HepG2 (cell line): ENCODE measurements around the gene TMEM190. TPM values are rescaled to one million over a fixed set of nuclear protein-coding genes. Genes with fewer than 3 reads are reported as not detected.

Source experiments
- ATF7-NPFF ChIP-seq: sonication (generic); formaldehyde crosslinking; IDR thresholded peaks from 2 replicates; pipeline ENCODE4 v1.8.1; 2023; ENCODE audit warnings: mild to moderate bottlenecking, low read depth, missing genetic modification reagents, moderate library complexity
- FOXO1 ChIP-seq: sonication (generic); formaldehyde crosslinking; IDR thresholded peaks from 2 replicates; pipeline ENCODE4 v1.4.0; 2020; ENCODE audit warnings: missing genetic modification reagents
- IRF2 ChIP-seq: IDR thresholded peaks from 2 replicates; pipeline ENCODE4 v1.6.1; 2018; ENCODE audit warnings: missing genetic modification reagents, missing compliant biosample characterization
- KMT2A ChIP-seq: sonication (generic); formaldehyde crosslinking; IDR thresholded peaks from 2 replicates; pipeline ENCODE4 v1.4.0; 2020; ENCODE audit warnings: missing genetic modification reagents
- MXI1 ChIP-seq: IDR thresholded peaks from 3 replicates; pipeline ENCODE4 v1.6.1; 2012; ENCODE audit warnings: low read depth, low read length, inconsistent platforms, borderline replicate concordance
- PAX8 ChIP-seq: sonication (generic); formaldehyde crosslinking; IDR thresholded peaks from 2 replicates; pipeline ENCODE4 v1.8.0; 2022; ENCODE audit warnings: mild to moderate bottlenecking, missing genetic modification reagents, borderline replicate concordance
- POLR2G ChIP-seq: fragments of 200-400 bp; formaldehyde crosslinking; IDR thresholded peaks from 2 replicates; pipeline ENCODE4 v1.6.1; 2018; ENCODE audit warnings: mild to moderate bottlenecking, low read depth, low read length, moderate library complexity
- RAD21 ChIP-seq: fragments of 450-650 bp; formaldehyde crosslinking; IDR thresholded peaks from 2 replicates; pipeline ENCODE4 v1.5.0; 2020; ENCODE audit warnings: mild to moderate bottlenecking
- RBFOX2 ChIP-seq: fragments of 200-400 bp; formaldehyde crosslinking; IDR thresholded peaks from 2 replicates; pipeline ENCODE4 v1.6.1; 2017; ENCODE audit warnings: low read depth, mild to moderate bottlenecking, low read length
- STAG1 ChIP-seq: sonication (generic); formaldehyde crosslinking; IDR thresholded peaks from 2 replicates; pipeline ENCODE4 v1.4.0; 2020; ENCODE audit warnings: missing genetic modification reagents
- TAF1 ChIP-seq: sonication (generic); formaldehyde crosslinking; IDR thresholded peaks from 2 replicates; pipeline ENCODE4 v1.4.0; 2020; ENCODE audit warnings: missing genetic modification reagents
- U2AF1 ChIP-seq: fragments of 200-400 bp; formaldehyde crosslinking; optimal IDR thresholded peaks from 2 replicates; pipeline ENCODE3; 2017; ENCODE audit warnings: mild to moderate bottlenecking, low read depth, low read length
- ZFP1 ChIP-seq: IDR thresholded peaks from 2 replicates; pipeline ENCODE4 v1.6.1; 2016
- ZFX ChIP-seq: sonication (generic); formaldehyde crosslinking; IDR thresholded peaks from 2 replicates; pipeline ENCODE4 v1.4.0; 2020; ENCODE audit warnings: mild to moderate bottlenecking, low read depth, missing genetic modification reagents, moderate library complexity
- ZNF724P ChIP-seq: sonication (generic); formaldehyde crosslinking; IDR thresholded peaks from 2 replicates; pipeline ENCODE4 v1.8.0; 2022; ENCODE audit warnings: missing genetic modification reagents, borderline replicate concordance
- ZNF773 ChIP-seq: sonication (generic); formaldehyde crosslinking; IDR thresholded peaks from 2 replicates; pipeline ENCODE4 v1.4.0; 2020; ENCODE audit warnings: missing genetic modification reagents, borderline replicate concordance
- ZNF776 ChIP-seq: sonication (generic); formaldehyde crosslinking; IDR thresholded peaks from 2 replicates; pipeline ENCODE4 v1.4.0; 2020; ENCODE audit warnings: mild to moderate bottlenecking, missing genetic modification reagents
- ZNF788 ChIP-seq: sonication (generic); formaldehyde crosslinking; IDR thresholded peaks from 2 replicates; pipeline ENCODE4 v1.5.0; 2020; ENCODE audit warnings: mild to moderate bottlenecking, missing genetic modification reagents, borderline replicate concordance
- ZNF792 ChIP-seq: IDR thresholded peaks from 2 replicates; pipeline ENCODE4 v1.6.1; 2016
- ZSCAN29 ChIP-seq: sonication (generic); formaldehyde crosslinking; conservative IDR thresholded peaks from 2 replicates; pipeline ENCODE4 v1.4.0; 2020; ENCODE audit warnings: mild to moderate bottlenecking, missing genetic modification reagents
- polyA plus RNA-seq, 8 experiments: library from polyadenylated mRNA; depleted of rRNA in 3 of 8; stranded (reverse) in 7 of 8; unstranded in 1 of 8; fragments of >200 nt; fragmentation: Illumina TruSeq in 4 of 8; extraction: Trizol in 4 of 8; gene quantifications; 2 replicates each; pipeline versions ENCODE4 v1.2.1 to v1.2.3, GENCODE V29; 2011 to 2016; ENCODE audit warnings: low read depth in 4 of 8, missing spikeins in 1 of 8, mixed read lengths in 1 of 8; ENCODE audit not compliant: insufficient read depth in 1 of 8
- total RNA-seq, 5 experiments: library from RNA; depleted of rRNA; stranded (reverse); fragments of >200 nt; fragmentation: Illumina TruSeq; extraction: Trizol; gene quantifications; 2 replicates each; pipeline ENCODE4 v1.2.3, GENCODE V29; 2016; ENCODE audit warnings: low read depth in 1 of 5
- TF ChIP-seq, protein P1 (sequence below): sonication (generic); formaldehyde crosslinking; IDR thresholded peaks from 2 replicates; pipeline ENCODE4 v1.5.1; 2020; ENCODE audit warnings: mild to moderate bottlenecking, missing genetic modification reagents, moderate library complexity
- TF ChIP-seq, protein P2 (sequence below), 2 experiments: IDR thresholded peaks; 2 replicates each; pipeline ENCODE4 v1.6.1; 2011 to 2012; ENCODE audit warnings: low read length in 2 of 2, borderline replicate concordance in 1 of 2, low read depth in 1 of 2, mild to moderate bottlenecking in 1 of 2, moderate library complexity in 1 of 2
- TF ChIP-seq, protein P3 (sequence below): sonication (generic); formaldehyde crosslinking; IDR thresholded peaks from 2 replicates; pipeline ENCODE4 v1.8.1; 2023; ENCODE audit warnings: mild to moderate bottlenecking, inconsistent platforms, moderate library complexity, missing genetic modification reagents, borderline replicate concordance

TMEM190 gene
- total and polyA plus RNA-seq, 2 of the 13 experiments (the other 11 are each of a cell fraction or from before 2014, with no cell fraction given): 0.35 to 0.83 TPM

DNA sequence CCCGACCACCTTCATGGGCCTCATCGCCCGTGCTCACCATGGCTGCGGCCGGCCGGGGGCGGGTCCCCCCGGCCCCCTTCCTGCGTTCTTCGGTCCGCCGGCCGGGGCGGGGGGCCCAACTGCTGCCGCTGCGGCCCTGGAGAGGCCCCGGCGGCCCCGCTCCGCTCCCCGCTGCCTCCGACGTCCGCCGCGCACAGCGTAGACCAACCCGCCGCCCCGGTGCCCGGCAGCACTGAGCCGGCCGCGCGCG is 30.8 kb downstream of the TMEM190 start, which contains the start of gene UBE2S (continued):
- TF ChIP-seq, protein P1, sequence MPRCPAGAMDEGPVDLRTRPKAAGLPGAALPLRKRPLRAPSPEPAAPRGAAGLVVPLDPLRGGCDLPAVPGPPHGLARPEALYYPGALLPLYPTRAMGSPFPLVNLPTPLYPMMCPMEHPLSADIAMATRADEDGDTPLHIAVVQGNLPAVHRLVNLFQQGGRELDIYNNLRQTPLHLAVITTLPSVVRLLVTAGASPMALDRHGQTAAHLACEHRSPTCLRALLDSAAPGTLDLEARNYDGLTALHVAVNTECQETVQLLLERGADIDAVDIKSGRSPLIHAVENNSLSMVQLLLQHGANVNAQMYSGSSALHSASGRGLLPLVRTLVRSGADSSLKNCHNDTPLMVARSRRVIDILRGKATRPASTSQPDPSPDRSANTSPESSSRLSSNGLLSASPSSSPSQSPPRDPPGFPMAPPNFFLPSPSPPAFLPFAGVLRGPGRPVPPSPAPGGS: peak; percentile 39; the same call in 1 of the 2 replicates
- peak; percentile 67; the same call in 1 of the 2 replicates for TF ChIP-seq FOXO1
- peak; percentile 98 for TF ChIP-seq POLR2G
- TF ChIP-seq KMT2A (CRISPR knock-in tag): 0 out of 2 replicates have a peak, but pooled peaks have one; percentile 24
- TF ChIP-seq ZNF792 (CRISPR knock-in tag): peak; percentile 83; the same call in 1 of the 2 replicates
- peak; percentile 90 for TF ChIP-seq TAF1 (CRISPR knock-in tag)
- TF ChIP-seq STAG1 (CRISPR knock-in tag): 0 out of 2 replicates have a peak, but pooled peaks have one; percentile 8
- TF ChIP-seq ZFX (CRISPR knock-in tag): peak; percentile 76; the same call in 1 of the 2 replicates
- TF ChIP-seq ATF7-NPFF (CRISPR knock-in tag): 0 out of 2 replicates have a peak, but pooled peaks have one; percentile 68
- TF ChIP-seq, protein P2, sequence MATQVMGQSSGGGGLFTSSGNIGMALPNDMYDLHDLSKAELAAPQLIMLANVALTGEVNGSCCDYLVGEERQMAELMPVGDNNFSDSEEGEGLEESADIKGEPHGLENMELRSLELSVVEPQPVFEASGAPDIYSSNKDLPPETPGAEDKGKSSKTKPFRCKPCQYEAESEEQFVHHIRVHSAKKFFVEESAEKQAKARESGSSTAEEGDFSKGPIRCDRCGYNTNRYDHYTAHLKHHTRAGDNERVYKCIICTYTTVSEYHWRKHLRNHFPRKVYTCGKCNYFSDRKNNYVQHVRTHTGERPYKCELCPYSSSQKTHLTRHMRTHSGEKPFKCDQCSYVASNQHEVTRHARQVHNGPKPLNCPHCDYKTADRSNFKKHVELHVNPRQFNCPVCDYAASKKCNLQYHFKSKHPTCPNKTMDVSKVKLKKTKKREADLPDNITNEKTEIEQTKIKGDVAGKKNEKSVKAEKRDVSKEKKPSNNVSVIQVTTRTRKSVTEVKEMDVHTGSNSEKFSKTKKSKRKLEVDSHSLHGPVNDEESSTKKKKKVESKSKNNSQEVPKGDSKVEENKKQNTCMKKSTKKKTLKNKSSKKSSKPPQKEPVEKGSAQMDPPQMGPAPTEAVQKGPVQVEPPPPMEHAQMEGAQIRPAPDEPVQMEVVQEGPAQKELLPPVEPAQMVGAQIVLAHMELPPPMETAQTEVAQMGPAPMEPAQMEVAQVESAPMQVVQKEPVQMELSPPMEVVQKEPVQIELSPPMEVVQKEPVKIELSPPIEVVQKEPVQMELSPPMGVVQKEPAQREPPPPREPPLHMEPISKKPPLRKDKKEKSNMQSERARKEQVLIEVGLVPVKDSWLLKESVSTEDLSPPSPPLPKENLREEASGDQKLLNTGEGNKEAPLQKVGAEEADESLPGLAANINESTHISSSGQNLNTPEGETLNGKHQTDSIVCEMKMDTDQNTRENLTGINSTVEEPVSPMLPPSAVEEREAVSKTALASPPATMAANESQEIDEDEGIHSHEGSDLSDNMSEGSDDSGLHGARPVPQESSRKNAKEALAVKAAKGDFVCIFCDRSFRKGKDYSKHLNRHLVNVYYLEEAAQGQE (IDR thresholded peaks at IDR 0.05; ENCODE audit: borderline replicate concordance in 1 of 2, low read depth in 1 of 2, low read length in 2 of 2): peak in 1 of 2 experiments; percentile 14; a peak in 1 of 4 replicates
- TF ChIP-seq IRF2 (CRISPR knock-in tag): peak; percentile 80
- peak; percentile 98 for TF ChIP-seq RBFOX2
- TF ChIP-seq RAD21 (CRISPR knock-in tag): peak; percentile 20; the same call in 1 of the 2 replicates
- TF ChIP-seq ZNF724P: 0 out of 2 replicates have a peak, but pooled peaks have one; percentile 76
- TF ChIP-seq ZNF773 (CRISPR knock-in tag): peak; percentile 57; the same call in 1 of the 2 replicates
- 0 out of 2 replicates have a peak, but pooled peaks have one; percentile 57 for TF ChIP-seq PAX8 (CRISPR knock-in tag)
- TF ChIP-seq ZNF788 (CRISPR knock-in tag): peak; percentile 36; the same call in 1 of the 2 replicates
- TF ChIP-seq ZFP1 (CRISPR knock-in tag): 0 out of 2 replicates have a peak, but pooled peaks have one; percentile 38
- 0 out of 3 replicates have a peak, but pooled peaks have one; percentile 56 for TF ChIP-seq MXI1
- TF ChIP-seq U2AF1: peak; percentile 47
- TF ChIP-seq, protein P3, sequence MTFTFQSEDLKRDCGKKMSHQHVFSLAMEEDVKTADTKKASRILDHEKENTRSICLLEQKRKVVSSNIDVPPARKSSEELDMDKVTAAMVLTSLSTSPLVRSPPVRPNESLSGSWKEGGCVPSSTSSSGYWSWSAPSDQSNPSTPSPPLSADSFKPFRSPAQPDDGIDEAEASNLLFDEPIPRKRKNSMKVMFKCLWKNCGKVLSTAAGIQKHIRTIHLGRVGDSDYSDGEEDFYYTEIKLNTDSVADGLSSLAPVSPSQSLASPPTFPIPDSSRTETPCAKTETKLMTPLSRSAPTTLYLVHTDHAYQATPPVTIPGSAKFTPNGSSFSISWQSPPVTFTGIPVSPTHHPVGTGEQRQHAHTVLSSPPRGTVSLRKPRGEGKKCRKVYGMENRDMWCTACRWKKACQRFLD (CRISPR knock-in tag): 0 out of 2 replicates have a peak, but pooled peaks have one; percentile 77
- 0 out of 2 replicates have a peak, but pooled peaks have one; percentile 49 for TF ChIP-seq ZSCAN29
- TF ChIP-seq ZNF776 (CRISPR knock-in tag): peak; percentile 89; the same call in 1 of the 2 replicates
